Stomach (tissue), 4 donors: ENCODE measurements around the gene PTOV1.

Experiments
- POLR2A ChIP-seq, 4 donors: fragments of 450-650 bp; IDR thresholded peaks; one replicate each; pipeline ENCODE4 v1.6.1; 2016; ENCODE audit warnings: antibody characterized with exemption in 4 of 4, control low read depth in 2 of 4, mild to moderate bottlenecking in 1 of 4, moderate library complexity in 1 of 4
- TF ChIP-seq, protein P1 (sequence below), 7 experiments: fragments of 450-650 bp in 4 of 7; fragments of 200-600 bp in 3 of 7; sonication (generic) in 3 of 7; IDR thresholded peaks; one replicate each; pipeline ENCODE4 v1.5.1; 2016 to 2019; ENCODE audit warnings: antibody characterized with exemption in 7 of 7, control low read depth in 2 of 7, mild to moderate bottlenecking in 1 of 7

- TF ChIP-seq, protein P1, sequence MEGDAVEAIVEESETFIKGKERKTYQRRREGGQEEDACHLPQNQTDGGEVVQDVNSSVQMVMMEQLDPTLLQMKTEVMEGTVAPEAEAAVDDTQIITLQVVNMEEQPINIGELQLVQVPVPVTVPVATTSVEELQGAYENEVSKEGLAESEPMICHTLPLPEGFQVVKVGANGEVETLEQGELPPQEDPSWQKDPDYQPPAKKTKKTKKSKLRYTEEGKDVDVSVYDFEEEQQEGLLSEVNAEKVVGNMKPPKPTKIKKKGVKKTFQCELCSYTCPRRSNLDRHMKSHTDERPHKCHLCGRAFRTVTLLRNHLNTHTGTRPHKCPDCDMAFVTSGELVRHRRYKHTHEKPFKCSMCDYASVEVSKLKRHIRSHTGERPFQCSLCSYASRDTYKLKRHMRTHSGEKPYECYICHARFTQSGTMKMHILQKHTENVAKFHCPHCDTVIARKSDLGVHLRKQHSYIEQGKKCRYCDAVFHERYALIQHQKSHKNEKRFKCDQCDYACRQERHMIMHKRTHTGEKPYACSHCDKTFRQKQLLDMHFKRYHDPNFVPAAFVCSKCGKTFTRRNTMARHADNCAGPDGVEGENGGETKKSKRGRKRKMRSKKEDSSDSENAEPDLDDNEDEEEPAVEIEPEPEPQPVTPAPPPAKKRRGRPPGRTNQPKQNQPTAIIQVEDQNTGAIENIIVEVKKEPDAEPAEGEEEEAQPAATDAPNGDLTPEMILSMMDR (IDR thresholded peaks at IDR 0.05): no peak
- TF ChIP-seq POLR2A (IDR thresholded peaks at IDR 0.05): no peak
Observed at GRCh38 chr19:49884109-49884508, 33.1 kb downstream of the PTOV1 start.
